K562 (cell line): ENCODE measurements around the gene INSL3.

Experiments
- AFF4 ChIP-seq: sonication (generic); formaldehyde crosslinking; IDR thresholded peaks from 2 replicates; pipeline ENCODE4 v1.8.0; 2023; ENCODE audit warnings: mild to moderate bottlenecking, missing genetic modification reagents
- CHD4 ChIP-seq: fragments of 200-600 bp; sonication (generic); IDR thresholded peaks from 3 replicates; pipeline ENCODE4 v1.6.1; 2012; ENCODE audit warnings: low read depth, mild to moderate bottlenecking, mixed read lengths, low read length, inconsistent platforms; ENCODE audit not compliant: insufficient read depth, insufficient replicate concordance, poor library complexity, severe bottlenecking
- CTCF ChIP-seq, 3 experiments: IDR thresholded peaks in 2 of 3; conservative IDR thresholded peaks in 1 of 3; 2 replicates each; pipeline ENCODE4 v1.5.1; 2011 to 2012; ENCODE audit warnings: low read length in 3 of 3, mild to moderate bottlenecking in 3 of 3, control low read depth in 2 of 3, improper control_type of control experiment in 1 of 3, inconsistent platforms in 1 of 3, low read depth in 1 of 3, mixed read lengths in 1 of 3, moderate library complexity in 1 of 3; ENCODE audit not compliant: insufficient read depth in 2 of 3
- HNRNPL ChIP-seq: fragments of 200-400 bp; formaldehyde crosslinking; IDR thresholded peaks from 2 replicates; pipeline ENCODE4 v1.6.1; 2017; ENCODE audit warnings: low read depth, mild to moderate bottlenecking, low read length
- JUN ChIP-seq, 2 experiments: sonication (generic) in 1 of 2; formaldehyde crosslinking in 1 of 2; IDR thresholded peaks; 2 replicates each; pipeline versions ENCODE4 v1.6.1 to v1.8.0; 2012 to 2022; ENCODE audit warnings: borderline replicate concordance in 2 of 2, mild to moderate bottlenecking in 2 of 2, improper control_type of control experiment in 1 of 2, low read depth in 1 of 2, low read length in 1 of 2, missing genetic modification reagents in 1 of 2
- MED1 ChIP-seq: sonication (generic); formaldehyde crosslinking; IDR thresholded peaks from 2 replicates; pipeline ENCODE4 v1.8.1; 2023; ENCODE audit warnings: missing genetic modification reagents, borderline replicate concordance
- MEF2D ChIP-seq: conservative IDR thresholded peaks from 2 replicates; pipeline ENCODE4 v1.6.1; 2016; ENCODE audit warnings: low read depth, missing genetic modification characterization, missing compliant biosample characterization
- PHB2 ChIP-seq: fragments of 450-650 bp; IDR thresholded peaks from 2 replicates; pipeline ENCODE4 v1.6.1; 2017; ENCODE audit warnings: low read depth
- POLR2A ChIP-seq: fragments of 450-650 bp; conservative IDR thresholded peaks from 2 replicates; pipeline ENCODE4 v1.6.1; 2016
- POLR2AphosphoS5 ChIP-seq: IDR thresholded peaks from 2 replicates; pipeline ENCODE4 v1.6.1; 2011; ENCODE audit warnings: mild to moderate bottlenecking, low read depth, low read length, moderate library complexity; ENCODE audit not compliant: control insufficient read depth, insufficient read depth
- STAT6 ChIP-seq: sonication (generic); formaldehyde crosslinking; IDR thresholded peaks from 2 replicates; pipeline ENCODE4 v1.8.1; 2023; ENCODE audit warnings: mild to moderate bottlenecking, missing genetic modification reagents
- TCF7L2 ChIP-seq: fragments of 150-350 bp; IDR thresholded peaks from 2 replicates; pipeline ENCODE4 v1.6.1; 2016; ENCODE audit warnings: low read depth, mild to moderate bottlenecking, low read length, moderate library complexity
- ZBTB12 ChIP-seq: fragments of 250-450 bp; sonication (Bioruptor Pico); IDR thresholded peaks from 2 replicates; pipeline ENCODE4 v1.4.0; 2020

- TF ChIP-seq JUN (IDR thresholded peaks at IDR 0.05; ENCODE audit: borderline replicate concordance, low read depth, low read length): no peak
- no peak for TF ChIP-seq JUN (CRISPR knock-in tag; IDR thresholded peaks at IDR 0.05; ENCODE audit: borderline replicate concordance)
- no peak for TF ChIP-seq CTCF (IDR thresholded peaks at IDR 0.05 in 2 of 3, conservative IDR thresholded peaks at IDR 0.05 in 1 of 3; ENCODE audit: insufficient read depth in 2 of 3, low read depth in 1 of 3, low read length in 3 of 3)
- no peak for TF ChIP-seq PHB2
- TF ChIP-seq STAT6: no peak
- no peak for TF ChIP-seq POLR2A
- TF ChIP-seq POLR2AphosphoS5: no peak
- no peak for TF ChIP-seq AFF4 (CRISPR knock-in tag)
- TF ChIP-seq ZBTB12 (CRISPR knock-in tag): no peak
- no peak for TF ChIP-seq TCF7L2
- TF ChIP-seq MED1 (CRISPR knock-in tag): no peak
- no peak for TF ChIP-seq CHD4
- TF ChIP-seq MEF2D (tag): no peak
- no peak for TF ChIP-seq HNRNPL
These were observed 25.8 kb downstream of the INSL3 start for GRCh38 chr19:17795495-17795856.
